ENCODE data around the gene KCNH6.

KCNH6 gene

GRCh38 chr17:63486317-63487013 lies 36.7 kb upstream of the KCNH6 start:
- DNase-seq: no peak

- DNase-seq: no peak
These were observed 36.2 kb upstream of the KCNH6 start for GRCh38 chr17:63487014-63487339.

DNA sequence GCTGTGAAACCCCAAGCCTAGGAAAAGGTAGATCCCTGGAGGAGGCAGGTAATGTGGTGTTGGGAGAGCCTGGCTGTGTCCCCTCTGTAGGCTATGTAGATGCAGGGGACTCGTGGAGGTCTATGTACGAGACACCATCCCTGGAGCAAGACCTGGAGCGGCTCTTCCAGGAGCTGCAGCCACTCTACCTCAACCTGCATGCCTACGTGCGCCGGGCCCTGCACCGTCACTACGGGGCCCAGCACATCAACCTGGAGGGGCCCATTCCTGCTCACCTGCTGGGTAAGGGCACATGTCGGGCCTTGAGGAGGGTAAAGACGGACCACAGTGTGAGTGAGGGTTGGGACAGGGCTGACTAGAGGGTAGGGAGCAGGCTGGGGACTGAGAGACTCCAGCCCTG lies 34.3 kb upstream of the KCNH6 start:
- no peak for DNase-seq

GRCh38 chr17:63489291-63489690 lies 33.9 kb upstream of the KCNH6 start:
- DNase-seq: no peak

DNA sequence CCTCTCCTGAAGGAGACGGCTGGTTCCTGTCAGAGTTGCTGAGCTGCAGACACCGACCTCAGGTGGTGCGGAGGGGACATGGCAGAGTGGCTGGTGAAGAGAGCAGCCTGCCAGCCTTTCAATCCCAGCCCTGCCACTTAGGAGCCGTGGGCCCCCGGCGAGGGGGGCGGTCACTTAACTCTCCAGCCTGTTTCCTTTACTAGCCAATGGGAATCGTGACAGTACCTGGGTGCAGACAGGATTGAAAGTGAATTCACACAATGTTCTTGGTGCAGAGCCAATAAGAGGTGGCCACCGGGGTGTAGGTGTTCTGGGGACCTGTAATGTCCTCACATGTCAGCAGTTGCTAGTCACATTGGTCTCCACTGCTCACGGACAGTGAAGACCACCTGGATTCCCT lies 32.8 kb upstream of the KCNH6 start:
- no peak for DNase-seq

GRCh38 chr17:63490858-63491400 lies 32.2 kb upstream of the KCNH6 start:
- no peak for DNase-seq

DNA sequence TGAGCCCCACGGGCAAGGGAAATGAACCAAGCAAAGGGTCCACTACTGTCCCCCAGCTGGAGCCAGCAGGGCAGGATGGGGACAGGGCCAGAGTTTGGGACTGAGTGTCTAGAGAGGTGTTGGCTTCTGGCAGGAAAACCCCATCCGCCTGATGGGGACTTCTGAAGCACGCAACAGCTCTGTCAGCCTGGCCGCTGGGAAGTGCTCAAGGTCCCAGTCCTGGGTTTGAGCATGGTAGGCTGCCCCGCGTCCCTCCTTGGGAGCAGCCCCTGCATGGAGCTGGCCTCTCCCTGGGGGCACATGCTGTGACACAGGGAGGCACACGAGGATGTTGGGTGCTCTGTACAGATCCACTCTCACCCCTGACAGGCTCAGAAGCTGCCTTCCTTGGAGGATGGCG lies 31.7 kb upstream of the KCNH6 start:
- DNase-seq: no peak

DNA sequence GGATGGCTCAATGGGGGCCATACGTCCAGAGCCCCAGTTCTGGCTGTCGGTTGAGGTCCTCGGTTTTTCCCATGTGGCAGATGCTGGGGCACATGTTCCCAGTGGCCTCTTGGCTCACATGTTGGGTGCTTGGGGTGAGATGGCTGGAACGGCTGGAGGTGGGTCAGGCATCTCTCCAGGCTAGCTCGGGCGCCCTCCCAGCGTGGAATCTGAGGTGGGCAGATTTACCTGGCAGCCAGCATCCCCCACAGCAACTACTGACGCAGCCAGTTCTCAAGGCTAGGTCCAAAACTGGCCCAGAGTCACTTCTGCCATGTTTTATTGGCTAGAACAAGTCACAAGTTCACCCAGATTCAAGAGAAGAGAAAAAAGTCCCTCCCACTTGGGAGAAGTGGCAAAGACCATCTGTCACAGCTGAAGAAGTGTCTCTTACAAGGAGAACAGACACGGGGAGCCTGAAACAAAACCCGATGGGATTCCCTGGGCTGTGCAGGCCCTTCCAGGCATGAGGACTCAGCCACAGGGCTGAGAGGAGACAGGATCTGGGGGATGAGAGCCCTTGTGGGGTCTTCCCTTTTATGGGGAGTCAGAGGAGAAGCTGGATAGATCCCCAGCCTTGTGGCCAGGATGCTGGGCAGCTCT lies 31.1 kb upstream of the KCNH6 start:
- no peak for DNase-seq

DNA sequence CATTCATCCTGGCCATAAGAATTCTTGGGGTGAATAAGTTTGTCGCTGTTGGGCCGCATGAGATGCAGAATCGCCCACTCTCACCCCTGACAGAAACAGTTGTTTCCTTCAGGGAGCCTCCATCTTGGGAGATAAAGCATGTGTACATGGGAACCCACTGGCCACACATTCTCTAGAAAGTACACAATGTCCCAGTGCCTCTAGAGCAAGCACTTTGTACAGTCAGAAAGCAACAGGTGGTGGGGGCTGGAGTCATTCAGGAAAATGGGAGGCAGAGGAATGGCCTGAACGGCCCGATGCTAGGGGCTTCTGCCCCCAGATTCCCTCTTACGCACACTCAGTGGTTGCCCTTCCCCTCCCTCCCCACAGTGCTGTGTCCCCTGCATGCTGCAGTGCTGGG lies 30.2 kb upstream of the KCNH6 start:
- DNase-seq: no peak

- DNase-seq: no peak
These were observed 29.7 kb upstream of the KCNH6 start for GRCh38 chr17:63493411-63493810.

- DNase-seq: no peak
These were observed 28.7 kb upstream of the KCNH6 start for GRCh38 chr17:63494300-63494928.

GRCh38 chr17:63495491-63495890 lies 27.7 kb upstream of the KCNH6 start:
- DNase-seq: no peak

GRCh38 chr17:63496177-63496576 lies 27.0 kb upstream of the KCNH6 start:
- no peak for DNase-seq

GRCh38 chr17:63496663-63497400 lies 26.3 kb upstream of the KCNH6 start:
- no peak for DNase-seq

- peak in 1 of 2 experiments; percentile 30 for DNase-seq
These were observed 25.3 kb upstream of the KCNH6 start for GRCh38 chr17:63497708-63498483.

DNA sequence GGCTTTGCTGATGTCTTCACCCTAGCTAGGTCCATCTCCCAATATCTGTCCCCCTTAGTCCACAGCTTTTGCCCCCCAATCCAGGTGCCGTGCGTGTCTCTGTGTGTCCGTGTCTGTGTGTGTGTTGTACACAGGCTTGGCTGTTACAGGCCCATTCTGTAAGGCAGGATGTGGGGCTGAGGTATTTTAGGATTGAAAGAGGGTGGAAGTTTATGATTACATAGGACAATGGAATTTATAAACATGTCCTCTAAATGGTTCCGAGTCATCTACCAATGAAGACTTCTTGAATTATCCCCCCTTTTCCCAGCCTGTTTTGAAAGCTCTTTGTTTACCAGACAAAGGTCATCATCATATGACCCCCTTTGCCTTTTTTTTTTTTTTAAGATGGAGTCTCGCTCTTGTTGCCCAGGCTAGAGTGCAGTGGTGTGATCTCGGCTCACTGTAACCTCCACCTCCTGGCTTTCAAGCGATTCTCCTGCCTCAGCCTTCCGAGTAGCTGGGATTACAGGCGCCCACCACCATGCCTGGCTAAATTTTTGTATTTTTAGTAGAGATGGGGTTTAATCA lies 24.4 kb upstream of the KCNH6 start:
- no peak for DNase-seq

GRCh38 chr17:63500543-63501390 lies 22.4 kb upstream of the KCNH6 start:
- DNase-seq: peak; percentile 56 to 71

DNA sequence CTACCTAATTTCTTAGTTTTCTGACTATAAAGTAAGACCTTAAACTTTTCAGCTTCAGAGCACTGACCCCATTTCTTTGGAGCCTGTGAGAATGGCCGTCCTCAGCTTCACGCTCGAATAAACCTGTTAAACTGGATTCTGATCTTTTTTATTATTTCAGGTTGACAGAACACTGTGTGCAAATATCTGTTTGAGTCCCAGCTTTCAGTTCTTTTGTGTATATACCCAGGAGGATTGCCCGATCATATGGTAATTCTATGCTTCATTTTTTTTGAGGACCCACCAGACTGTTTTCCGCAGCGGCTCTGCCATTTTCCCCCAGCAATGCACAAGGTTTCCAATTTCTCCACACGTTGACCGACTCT lies 19.8 kb upstream of the KCNH6 start:
- no peak for DNase-seq

- DNase-seq: no peak
These were observed 18.9 kb upstream of the KCNH6 start for GRCh38 chr17:63504261-63504660.

- DNase-seq: no peak
These were observed 17.8 kb upstream of the KCNH6 start for GRCh38 chr17:63505341-63505740.

DNA sequence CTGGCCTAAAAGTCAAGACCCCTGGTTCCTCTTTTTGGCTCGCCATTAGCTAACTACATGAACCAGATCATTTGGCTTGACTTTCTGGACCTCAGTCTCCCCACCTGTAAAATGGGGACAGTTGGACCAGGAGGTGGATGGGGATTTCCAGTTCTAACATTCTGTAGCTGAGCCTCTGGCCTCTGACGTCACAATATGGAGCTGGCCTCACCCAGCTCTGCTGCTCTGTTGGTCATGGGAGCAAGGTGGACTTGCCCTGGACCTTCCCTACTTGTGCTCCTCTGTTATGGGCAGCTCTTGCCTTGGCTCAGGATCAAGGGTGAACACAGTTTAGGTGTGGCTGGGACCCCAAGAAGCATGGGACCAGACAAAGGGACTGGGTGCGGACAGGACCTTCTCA lies 16.5 kb upstream of the KCNH6 start:
- no peak for DNase-seq

Data from Kasumi-1 (cell line).